Lung (tissue), 12 donors: ENCODE results near the gene MCTP2. TPM values are rescaled to one million over a fixed set of nuclear protein-coding genes. Genes with fewer than 3 reads are reported as not detected.

Experiments used
- ATAC-seq: fragments of 200-7000 bp; cut with Tn5 transposase; one replicate; pipeline ENCODE4 v1.9.1; 2020; ENCODE audit warnings: moderate number of reproducible peaks; ENCODE audit not compliant: insufficient read depth, low FRiP score
- DNase-seq, 3 donors: peaks; one replicate each; pipeline ENCODE4 v3.0.0-alpha.2; 2013 to 2017
- H3K27ac ChIP-seq, 2 donors: one replicate each; pipeline ENCODE4 v1.5.1; 2013; ENCODE audit warnings: mild to moderate bottlenecking in 2 of 2, moderate library complexity in 2 of 2, control low read depth in 1 of 2, inconsistent platforms in 1 of 2, low read depth in 1 of 2, low read length in 1 of 2
- H3K27me3 ChIP-seq, 3 donors: one replicate each; pipeline ENCODE4 v1.5.1; 2013; ENCODE audit warnings: low read length in 2 of 3; ENCODE audit not compliant: control insufficient read depth in 3 of 3, insufficient read depth in 3 of 3
- H3K36me3 ChIP-seq, 4 donors: one replicate each; pipeline ENCODE4 v1.5.1; 2013; ENCODE audit warnings: low read length in 4 of 4, mild to moderate bottlenecking in 1 of 4, moderate library complexity in 1 of 4; ENCODE audit not compliant: control insufficient read depth in 4 of 4, insufficient read depth in 4 of 4
- H3K4me1 ChIP-seq, 5 donors: one replicate each; pipeline ENCODE4 v1.5.1; 2013; ENCODE audit warnings: low read length in 5 of 5, mild to moderate bottlenecking in 2 of 5, moderate library complexity in 1 of 5; ENCODE audit not compliant: control insufficient read depth in 5 of 5, insufficient read depth in 5 of 5
- H3K4me3 ChIP-seq: one replicate; pipeline ENCODE4 v1.5.1; 2013; ENCODE audit warnings: mild to moderate bottlenecking, control low read depth, moderate library complexity
- H3K9ac ChIP-seq, 2 donors: one replicate each; pipeline ENCODE4 v1.5.1; 2013; ENCODE audit warnings: low read length in 2 of 2, control low read depth in 1 of 2; ENCODE audit not compliant: insufficient read depth in 1 of 2
- H3K9me3 ChIP-seq, 4 donors: one replicate each; pipeline ENCODE4 v1.5.1; 2013; ENCODE audit warnings: low read length in 3 of 4, mild to moderate bottlenecking in 1 of 4, moderate library complexity in 1 of 4; ENCODE audit not compliant: control insufficient read depth in 4 of 4, insufficient read depth in 3 of 4
- WGBS, 2 donors: extraction: QIAGEN DNeasy Blood & Tissue Kit; methylation state at CpG; one replicate each; pipeline ENCODE4 v1.1.7; 2013; 5-methylcytosine and 5-hydroxymethylcytosine counted together
- polyA plus RNA-seq, 2 donors: library from polyadenylated mRNA; stranded (reverse); fragments of 200-250 nt; gene quantifications; one replicate each; pipeline ENCODE4 v1.2.1, GENCODE V29; 2013
- total RNA-seq, 2 donors: library from RNA; depleted of rRNA in 1 of 2; stranded (reverse); fragments of >200 nt in 1 of 2; gene quantifications; one replicate each; pipeline ENCODE4 v1.2.1, GENCODE V29; 2014 to 2021
- TF ChIP-seq, protein P1 (sequence below): IDR thresholded peaks from 2 replicates; pipeline ENCODE4 v1.5.1; 2012; ENCODE audit warnings: mild to moderate bottlenecking; ENCODE audit errors: control extremely low read depth, extremely low read depth
- donor health status: control.
- donor health status: control.
- donor health status: Bipolar disorder and iron deficiency.
- donor health status: healthy.
- donor health status: DM: yes; HTN: yes; CAD: no.

The MCTP2 gene
- total and polyA plus RNA-seq, 4 donors, result 3.5 to 92.5 (median 30.2) TPM

DNA sequence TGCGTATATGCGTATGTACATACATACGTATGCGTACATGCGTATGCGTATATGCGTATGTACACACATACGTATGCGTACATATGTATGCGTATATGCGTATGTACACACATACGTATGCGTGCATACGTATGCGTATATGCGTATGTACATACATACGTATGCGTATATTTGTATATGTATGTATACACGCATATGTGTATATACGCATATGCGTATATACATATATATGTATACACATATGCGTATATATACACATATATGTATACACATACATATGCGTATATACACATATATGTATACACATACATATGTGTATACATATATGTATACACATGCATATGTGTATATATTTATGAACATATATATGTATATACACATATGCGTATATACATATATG lies 12.1 kb downstream of the MCTP2 start:
- Histone ChIP-seq H3K4me1 (peaks cover 0 to 3% (median 0%) of the 10 kb centered on the region in 5 donors), H3K9ac (no peak overlapping the region), H3K9me3 (peaks cover 0 to 6% (median 1%) of the 10 kb centered on the region in 4 donors), H3K36me3 (peaks cover 0 to 1% (median 0%) of the 10 kb centered on the region in 4 donors), H3K27ac (no peak overlapping the region), H3K4me3 (no peak overlapping the region), H3K27me3 (no peaks in the 10 kb centered on the region)
- 98% methylated on average over 24 of the region's 24 CpGs for WGBS, 2 donors
- TF ChIP-seq, protein P1, sequence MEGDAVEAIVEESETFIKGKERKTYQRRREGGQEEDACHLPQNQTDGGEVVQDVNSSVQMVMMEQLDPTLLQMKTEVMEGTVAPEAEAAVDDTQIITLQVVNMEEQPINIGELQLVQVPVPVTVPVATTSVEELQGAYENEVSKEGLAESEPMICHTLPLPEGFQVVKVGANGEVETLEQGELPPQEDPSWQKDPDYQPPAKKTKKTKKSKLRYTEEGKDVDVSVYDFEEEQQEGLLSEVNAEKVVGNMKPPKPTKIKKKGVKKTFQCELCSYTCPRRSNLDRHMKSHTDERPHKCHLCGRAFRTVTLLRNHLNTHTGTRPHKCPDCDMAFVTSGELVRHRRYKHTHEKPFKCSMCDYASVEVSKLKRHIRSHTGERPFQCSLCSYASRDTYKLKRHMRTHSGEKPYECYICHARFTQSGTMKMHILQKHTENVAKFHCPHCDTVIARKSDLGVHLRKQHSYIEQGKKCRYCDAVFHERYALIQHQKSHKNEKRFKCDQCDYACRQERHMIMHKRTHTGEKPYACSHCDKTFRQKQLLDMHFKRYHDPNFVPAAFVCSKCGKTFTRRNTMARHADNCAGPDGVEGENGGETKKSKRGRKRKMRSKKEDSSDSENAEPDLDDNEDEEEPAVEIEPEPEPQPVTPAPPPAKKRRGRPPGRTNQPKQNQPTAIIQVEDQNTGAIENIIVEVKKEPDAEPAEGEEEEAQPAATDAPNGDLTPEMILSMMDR, result no peak
- DNase-seq (no peak), ATAC-seq (no peak)

DNA sequence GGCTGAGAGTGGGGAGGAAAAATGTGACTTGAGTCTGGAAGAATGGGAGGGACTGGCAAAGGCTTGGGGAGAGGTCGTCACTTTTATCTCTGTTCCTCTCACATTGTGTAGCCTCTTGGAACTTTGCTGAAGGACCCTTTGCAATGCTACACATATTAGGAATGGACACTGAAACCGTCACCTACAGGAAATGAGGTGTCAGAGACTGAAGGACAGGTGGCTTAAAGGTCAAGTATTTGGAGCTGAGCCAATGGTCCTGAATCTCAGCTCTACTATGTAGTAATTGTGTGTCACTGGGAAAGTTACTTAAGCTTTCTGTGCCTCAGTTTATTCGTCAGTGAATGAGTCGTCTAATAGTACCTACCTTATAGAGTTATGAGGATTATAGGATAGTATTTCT lies 14.7 kb downstream of the MCTP2 start:
- no peaks in the 10 kb centered on the region for H3K36me3 ChIP-seq
- H3K27ac ChIP-seq, result no peak overlapping the region
- H3K9me3 ChIP-seq, result peaks cover 0 to 6% (median 1%) of the 10 kb centered on the region in 4 donors
- no peak overlapping the region for H3K9ac ChIP-seq
- H3K27me3 ChIP-seq, result no peaks in the 10 kb centered on the region
- DNase-seq, result no peak
- ATAC-seq, result no peak
- H3K4me1 ChIP-seq, result peaks cover 0 to 1% (median 0%) of the 10 kb centered on the region in 5 donors
- TF ChIP-seq, protein P1, result no peak
- WGBS, 2 donors, result 75 to 85% methylated on average over 4 of the region's 4 CpGs
- no peak overlapping the region for H3K4me3 ChIP-seq

DNA sequence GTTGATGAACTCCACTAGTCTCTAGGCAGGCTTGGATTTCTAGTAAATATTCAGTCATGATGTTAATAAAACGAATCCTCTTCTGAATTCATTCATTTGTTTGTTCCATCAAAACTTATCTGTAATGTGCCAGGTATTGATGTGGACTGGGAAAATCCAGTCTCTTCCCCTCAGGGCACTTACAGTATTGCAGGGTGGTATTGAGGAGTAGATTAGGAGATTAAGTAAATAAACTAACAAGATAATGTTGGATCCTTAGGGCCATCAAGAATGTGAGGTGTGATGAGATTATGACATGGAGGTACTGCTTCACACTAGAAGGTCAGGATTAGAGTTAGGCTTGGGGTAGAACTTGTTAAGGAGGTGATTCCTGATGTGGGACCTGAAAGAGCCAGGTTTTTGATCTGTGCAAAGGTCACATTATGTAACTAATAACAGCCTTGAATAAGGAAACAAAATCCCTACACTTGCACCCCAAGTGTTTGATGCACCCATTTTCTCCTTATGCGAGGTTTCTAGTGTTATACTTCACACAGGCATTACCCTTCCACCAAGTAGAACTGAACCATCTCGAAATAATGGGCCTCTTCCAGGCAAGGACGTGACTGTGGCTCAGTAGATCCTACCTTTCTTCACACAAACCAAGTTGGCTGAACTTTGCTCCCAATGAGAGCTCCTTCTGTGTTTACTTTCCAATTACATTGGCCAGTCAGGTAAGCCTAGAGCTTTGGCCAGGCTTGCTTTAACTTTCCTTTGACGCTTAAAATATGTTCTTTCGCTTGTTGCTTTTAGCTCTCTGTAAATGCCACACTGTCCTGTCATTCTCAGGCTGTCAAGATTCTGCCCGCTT lies 16.7 kb downstream of the MCTP2 start:
- DNase-seq, result no peak
- no peak overlapping the region for H3K27ac ChIP-seq
- peaks cover 0 to 5% (median 3%) of the 10 kb centered on the region in 4 donors for H3K9me3 ChIP-seq
- H3K36me3 ChIP-seq, result no peaks in the 10 kb centered on the region
- 79 to 88% methylated on average over 7 of the region's 7 CpGs for WGBS, 2 donors
- H3K27me3 ChIP-seq, result no peaks in the 10 kb centered on the region
- H3K4me3 ChIP-seq, result no peak overlapping the region
- no peak for ATAC-seq
- H3K4me1 ChIP-seq, result peaks cover 0 to 1% (median 0%) of the 10 kb centered on the region in 5 donors
- TF ChIP-seq, protein P1, result no peak
- no peak overlapping the region for H3K9ac ChIP-seq
